Measurements from ENCODE around the gene JMJD1C.

JMJD1C gene

GRCh38 chr10:63201118-63201517, 264.7 kb downstream of the JMJD1C start:
- no peak overlapping the region for H3K9ac ChIP-seq (ENCODE audit: low read depth, low read length, poor library complexity, severe bottlenecking)
- no peaks in the 10 kb centered on the region for H3K27me3 ChIP-seq (ENCODE audit: insufficient read depth, low read length, poor library complexity, severe bottlenecking)
- H2AFZ ChIP-seq (ENCODE audit: low read length): no peak overlapping the region
- no peaks in the 10 kb centered on the region for H3F3A ChIP-seq (ENCODE audit: low read depth)
- no peaks in the 10 kb centered on the region for H3K9me2 ChIP-seq (replicated peaks; ENCODE audit: low read depth, low read length)
- H3K9me3 ChIP-seq (ENCODE audit: insufficient read depth, low read depth, low read length): no peaks in the 10 kb centered on the region
- no peaks in the 10 kb centered on the region for H3K79me2 ChIP-seq (ENCODE audit: insufficient read depth, low read length)
- no peaks in the 10 kb centered on the region for H3K4me1 ChIP-seq (ENCODE audit: insufficient read depth, low read length, poor library complexity, severe bottlenecking)
- H4K20me1 ChIP-seq (ENCODE audit: insufficient read depth, low read length, poor library complexity, severe bottlenecking): no peaks in the 10 kb centered on the region
- H3K36me3 ChIP-seq (ENCODE audit: insufficient read depth, low read length): peaks cover 61% of the 10 kb centered on the region
- no peak for TF ChIP-seq EZH2phosphoT487 (IDR thresholded peaks at IDR 0.05; ENCODE audit: borderline replicate concordance)
- TF ChIP-seq CTCF (conservative IDR thresholded peaks at IDR 0.05; ENCODE audit: low read length): no peak; the same call in 1 of the 2 replicates
- H3K4me3 ChIP-seq (ENCODE audit: low read length, poor library complexity, severe bottlenecking): no peak overlapping the region
- no peak overlapping the region for H3K4me2 ChIP-seq (ENCODE audit: low read depth, low read length, poor library complexity, severe bottlenecking)

GRCh38 chr10:63200431-63200830, 265.3 kb downstream of the JMJD1C start:
- Histone ChIP-seq H3K9me3 (ENCODE audit: insufficient read depth, low read depth, low read length) (no peaks in the 10 kb centered on the region), H3F3A (ENCODE audit: low read depth) (no peaks in the 10 kb centered on the region), H3K27me3 (ENCODE audit: insufficient read depth, low read length, poor library complexity, severe bottlenecking) (no peaks in the 10 kb centered on the region), H3K9me2 (replicated peaks; ENCODE audit: low read depth, low read length) (no peaks in the 10 kb centered on the region), H3K36me3 (ENCODE audit: insufficient read depth, low read length) (peaks cover 54% of the 10 kb centered on the region), H3K4me2 (ENCODE audit: low read depth, low read length, poor library complexity, severe bottlenecking) (no peak overlapping the region), H3K4me1 (ENCODE audit: insufficient read depth, low read length, poor library complexity, severe bottlenecking) (no peaks in the 10 kb centered on the region), H2AFZ (ENCODE audit: low read length) (no peak overlapping the region), H4K20me1 (ENCODE audit: insufficient read depth, low read length, poor library complexity, severe bottlenecking) (no peaks in the 10 kb centered on the region), H3K4me3 (ENCODE audit: low read length, poor library complexity, severe bottlenecking) (no peak overlapping the region), H3K9ac (ENCODE audit: low read depth, low read length, poor library complexity, severe bottlenecking) (no peak overlapping the region), H3K79me2 (ENCODE audit: insufficient read depth, low read length) (no peaks in the 10 kb centered on the region)
- TF ChIP-seq EZH2phosphoT487 (IDR thresholded peaks at IDR 0.05; ENCODE audit: borderline replicate concordance): no peak

- Histone ChIP-seq H4K20me1 (ENCODE audit: insufficient read depth, low read length, poor library complexity, severe bottlenecking) (no peaks in the 10 kb centered on the region), H3K79me2 (ENCODE audit: insufficient read depth, low read length) (no peaks in the 10 kb centered on the region), H3K4me2 (ENCODE audit: low read depth, low read length, poor library complexity, severe bottlenecking) (no peak overlapping the region), H3K36me3 (ENCODE audit: insufficient read depth, low read length) (peaks cover 53% of the 10 kb centered on the region), H3K9ac (ENCODE audit: low read depth, low read length, poor library complexity, severe bottlenecking) (no peak overlapping the region), H3K4me3 (ENCODE audit: low read length, poor library complexity, severe bottlenecking) (no peak overlapping the region), H3F3A (ENCODE audit: low read depth) (no peaks in the 10 kb centered on the region), H3K27me3 (ENCODE audit: insufficient read depth, low read length, poor library complexity, severe bottlenecking) (no peaks in the 10 kb centered on the region), H2AFZ (ENCODE audit: low read length) (no peak overlapping the region), H3K9me3 (ENCODE audit: insufficient read depth, low read depth, low read length) (no peaks in the 10 kb centered on the region), H3K9me2 (replicated peaks; ENCODE audit: low read depth, low read length) (no peaks in the 10 kb centered on the region), H3K4me1 (ENCODE audit: insufficient read depth, low read length, poor library complexity, severe bottlenecking) (no peaks in the 10 kb centered on the region)
- no peak for TF ChIP-seq EZH2phosphoT487 (IDR thresholded peaks at IDR 0.05; ENCODE audit: borderline replicate concordance)
- TF ChIP-seq CTCF (conservative IDR thresholded peaks at IDR 0.05; ENCODE audit: low read length): no peak
Observed at GRCh38 chr10:63199716-63200115, 266.1 kb downstream of the JMJD1C start.

- Histone ChIP-seq H3K9ac (ENCODE audit: low read depth, low read length, poor library complexity, severe bottlenecking) (no peak overlapping the region), H4K20me1 (ENCODE audit: insufficient read depth, low read length, poor library complexity, severe bottlenecking) (no peaks in the 10 kb centered on the region), H3K9me3 (ENCODE audit: insufficient read depth, low read depth, low read length) (no peaks in the 10 kb centered on the region), H3K4me1 (ENCODE audit: insufficient read depth, low read length, poor library complexity, severe bottlenecking) (no peaks in the 10 kb centered on the region), H2AFZ (ENCODE audit: low read length) (no peak overlapping the region), H3K36me3 (ENCODE audit: insufficient read depth, low read length) (peaks cover 66% of the 10 kb centered on the region), H3K9me2 (replicated peaks; ENCODE audit: low read depth, low read length) (no peaks in the 10 kb centered on the region), H3K27me3 (ENCODE audit: insufficient read depth, low read length, poor library complexity, severe bottlenecking) (no peaks in the 10 kb centered on the region), H3K4me3 (ENCODE audit: low read length, poor library complexity, severe bottlenecking) (no peak overlapping the region), H3F3A (ENCODE audit: low read depth) (no peaks in the 10 kb centered on the region), H3K4me2 (ENCODE audit: low read depth, low read length, poor library complexity, severe bottlenecking) (no peak overlapping the region), H3K79me2 (ENCODE audit: insufficient read depth, low read length) (no peaks in the 10 kb centered on the region)
- TF ChIP-seq EZH2phosphoT487 (IDR thresholded peaks at IDR 0.05; ENCODE audit: borderline replicate concordance): no peak
- no peak for TF ChIP-seq CTCF (conservative IDR thresholded peaks at IDR 0.05; ENCODE audit: low read length)
Observed at GRCh38 chr10:63197344-63198092, 268.3 kb downstream of the JMJD1C start.

Data from Loucy (cell line).